K562 (cell line): ENCODE data around the gene METRNL. TPM values are rescaled to one million over a fixed set of nuclear protein-coding genes. Genes with fewer than 3 reads are reported as not detected.

Experiments
- ATAC-seq: fragments of 200-7000 bp; cut with Tn5 transposase; 3 replicates; pipeline ENCODE4 v1.9.1; 2020; ENCODE audit warnings: moderate library complexity
- BruUV-seq: library from RNA; stranded (reverse); fragments of 400-500 nt; replicated peaks from 2 replicates; lab custom pipeline; 2021; lab: Mats Ljungman, UMichigan
- CTCF ChIA-PET: fragments of 300-600 bp; formaldehyde crosslinking; extraction: SDS; loops from one replicate; lab custom pipeline; 2021; ENCODE audit warnings: low intra/inter-chr PET ratio; lab: Yijun Ruan, JAX
- POLR2A ChIA-PET: fragments of 300-600, 350-650 bp; sonication (Branson Sonifier 250); formaldehyde crosslinking; extraction: SDS; loops from one replicate; lab custom pipeline; 2021; ENCODE audit warnings: antibody characterized with exemption, inconsistent platforms; lab: Yijun Ruan, JAX
- DNase-seq, 4 experiments: peaks; one replicate each; pipeline versions ENCODE4 v3.0.0 to v3.0.0-alpha.2; 2011 to 2018; ENCODE audit warnings: low spot score in 3 of 4, mixed read lengths in 3 of 4; ENCODE audit errors: extremely low read depth in 1 of 4
- FAIRE-seq: peaks from 2 replicates; lab custom pipeline; 2011; peaks lifted over from hg19 to GRCh38; lab: Jason Lieb, UNC
- H2AFZ ChIP-seq: 2 replicates; pipeline ENCODE4 v1.6.0; 2011; ENCODE audit warnings: low read depth, low read length, control low read depth, inconsistent platforms
- H3K27ac ChIP-seq: fragments of 200-600 bp; 3 replicates; pipeline ENCODE4 v1.8.0; 2011; ENCODE audit warnings: low read depth, mild to moderate bottlenecking, control low read depth, inconsistent platforms, low read length, moderate library complexity, mixed read lengths; ENCODE audit errors: extremely low read depth
- H3K27me3 ChIP-seq, 2 experiments: fragments of 300-600 bp in 1 of 2; 2 replicates in 1 of 2; 3 replicates in 1 of 2; pipeline versions ENCODE4 v1.6.0 to v1.8.0; 2011; ENCODE audit warnings: inconsistent platforms in 2 of 2, low read length in 2 of 2, mild to moderate bottlenecking in 1 of 2, mixed read lengths in 1 of 2, moderate library complexity in 1 of 2; ENCODE audit not compliant: control insufficient read depth in 2 of 2, insufficient read depth in 2 of 2
- H3K36me3 ChIP-seq: fragments of 300-600 bp; 3 replicates; pipeline ENCODE4 v1.8.0; 2011; ENCODE audit warnings: mild to moderate bottlenecking, low read length, inconsistent platforms; ENCODE audit not compliant: control insufficient read depth, insufficient read depth
- H3K4me1 ChIP-seq, 2 experiments: fragments of 200-600 bp in 1 of 2; replicated peaks in 1 of 2; 2 replicates in 1 of 2; 3 replicates in 1 of 2; pipeline versions ENCODE4 v1.5.1 to v1.8.0; 2011; ENCODE audit warnings: inconsistent platforms in 2 of 2, low read length in 2 of 2, mild to moderate bottlenecking in 1 of 2, mixed read lengths in 1 of 2, moderate library complexity in 1 of 2; ENCODE audit not compliant: control insufficient read depth in 2 of 2, insufficient read depth in 2 of 2
- H3K4me2 ChIP-seq: 2 replicates; pipeline ENCODE4 v1.6.1; 2011; ENCODE audit warnings: low read length, control low read depth, inconsistent platforms, mixed read lengths; ENCODE audit not compliant: insufficient read depth
- H3K4me3 ChIP-seq: fragments of 200-600 bp; sonication (generic), shearing (Covaris generic); 2 replicates; pipeline ENCODE4 v1.5.1; 2016; ENCODE audit warnings: control low read depth, inconsistent platforms
- H3K79me2 ChIP-seq: fragments of 200-600 bp; 3 replicates; pipeline ENCODE4 v1.8.0; 2011; ENCODE audit warnings: low read length, inconsistent platforms; ENCODE audit not compliant: control insufficient read depth, insufficient read depth
- H3K9ac ChIP-seq, 2 experiments: 2 replicates each; pipeline versions ENCODE4 v1.6.0 to v1.6.1; 2011; ENCODE audit warnings: low read depth in 2 of 2, low read length in 2 of 2, control low read depth in 1 of 2, inconsistent platforms in 1 of 2, mild to moderate bottlenecking in 1 of 2, mixed read lengths in 1 of 2; ENCODE audit not compliant: insufficient read depth in 1 of 2
- H3K9me1 ChIP-seq: one replicate; pipeline ENCODE4 v1.6.0; 2011; ENCODE audit warnings: inconsistent platforms, mild to moderate bottlenecking, low read length, moderate library complexity; ENCODE audit not compliant: control insufficient read depth, insufficient read depth
- H3K9me3 ChIP-seq: replicated peaks from 2 replicates; pipeline ENCODE4 v1.5.1; 2011; ENCODE audit warnings: low read depth, low read length, inconsistent platforms; ENCODE audit not compliant: control insufficient read depth, insufficient read depth
- H4K20me1 ChIP-seq: replicated peaks from 2 replicates; pipeline ENCODE4 v1.6.1; 2011; ENCODE audit warnings: low read length, inconsistent platforms, mixed read lengths; ENCODE audit not compliant: control insufficient read depth, insufficient read depth
- BRD4 ChIP-seq: fragments of 200-600 bp; sonication (generic); IDR thresholded peaks from 2 replicates; pipeline ENCODE4 v1.6.1; 2017; ENCODE audit warnings: inconsistent platforms
- NR1H2 ChIP-seq: sonication (generic); formaldehyde crosslinking; IDR thresholded peaks from 2 replicates; pipeline ENCODE4 v1.4.0; 2020; ENCODE audit warnings: mild to moderate bottlenecking, missing genetic modification reagents
- NR3C1 ChIP-seq: sonication (generic); formaldehyde crosslinking; IDR thresholded peaks from 2 replicates; pipeline ENCODE4 v1.8.1; 2022; ENCODE audit warnings: missing genetic modification reagents
- PATZ1 ChIP-seq: fragments of 250-450 bp; sonication (Bioruptor Pico); IDR thresholded peaks from 2 replicates; pipeline ENCODE4 v1.5.0; 2020; ENCODE audit warnings: mild to moderate bottlenecking, borderline replicate concordance
- SMAD4 ChIP-seq: fragments of 250-450 bp; sonication (Bioruptor Pico); conservative IDR thresholded peaks from 2 replicates; pipeline ENCODE4 v1.8.0; 2021; ENCODE audit warnings: inconsistent platforms, mild to moderate bottlenecking, moderate library complexity
- SNRNP70 ChIP-seq: fragments of 200-400 bp; formaldehyde crosslinking; optimal IDR thresholded peaks from 2 replicates; pipeline ENCODE3; 2017; ENCODE audit warnings: low read depth, low read length
- TFAP4 ChIP-seq: sonication (generic); formaldehyde crosslinking; IDR thresholded peaks from 2 replicates; pipeline ENCODE4 v1.8.0; 2022; ENCODE audit warnings: missing genetic modification reagents, mild to moderate bottlenecking, moderate library complexity, borderline replicate concordance
- USF1 ChIP-seq: sonication (generic); formaldehyde crosslinking; IDR thresholded peaks from 2 replicates; pipeline ENCODE4 v1.9.0; 2022; ENCODE audit warnings: mild to moderate bottlenecking, missing genetic modification reagents
- ZBTB7A ChIP-seq: IDR thresholded peaks from 2 replicates; pipeline ENCODE4 v1.6.1; 2011; ENCODE audit warnings: low read depth, mild to moderate bottlenecking, low read length, moderate library complexity, borderline replicate concordance; ENCODE audit not compliant: control insufficient read depth
- WGBS: fragments of 100-300 bp; shearing (Covaris generic); methylation state at CpG from one replicate; pipeline ENCODE4 v1.1.6; 2016; ENCODE audit warnings: low coverage, mixed read lengths; ENCODE audit not compliant: insufficient coverage; ENCODE audit errors: missing lambda C conversion rate; 5-methylcytosine and 5-hydroxymethylcytosine counted together
- in situ Hi-C: fragments of 300-500 bp; cut with MboI; formaldehyde crosslinking; loops from 4 replicates; pipeline ENCODE4 v1.15.0; 2018; ENCODE audit warnings: inconsistent platforms, mixed read lengths
- intact Hi-C: fragments of 100-400 bp; cut with micrococcal nuclease; formaldehyde crosslinking; loops from 2 replicates; pipeline ENCODE4 v1.14.2; 2022
- polyA plus RNA-seq, 8 experiments: library from polyadenylated mRNA; depleted of rRNA in 4 of 8; stranded (reverse) in 5 of 8; unstranded in 3 of 8; fragments of >200 nt; fragmentation: Nextera tagmentation in 2 of 8; fragmentation: Illumina TruSeq in 1 of 8; extraction: Ambion mirVana in 2 of 8; extraction: Trizol in 1 of 8; gene quantifications; 2 replicates each; pipeline versions ENCODE4 v1.2.1 to v1.2.3, GENCODE V29; 2011 to 2014; ENCODE audit warnings: inconsistent platforms in 1 of 8, missing spikeins in 1 of 8
- total RNA-seq, 7 experiments: library from RNA; depleted of rRNA in 6 of 7; stranded (reverse); fragments of >200 nt in 6 of 7; fragmentation: Illumina TruSeq in 2 of 7; extraction: Trizol in 2 of 7; gene quantifications; 2 replicates each; pipeline versions ENCODE4 v1.2.1 to v1.2.3, GENCODE V29; 2011 to 2021; ENCODE audit warnings: low replicate concordance in 1 of 7

Gene METRNL
- total and polyA plus RNA-seq, 9 of the 15 experiments (the other 6 are each of a cell fraction or from before 2014, with no cell fraction given) = 0.17 to 31.8 (median 2.9) TPM

- in situ Hi-C loops (no loop called here), intact Hi-C loops (no loop called here)
- no peak for TF ChIP-seq NR3C1 (CRISPR knock-in tag)
- peak; percentile 90 for TF ChIP-seq TFAP4 (CRISPR knock-in tag)
- 0 out of 2 replicates have a peak, but pooled peaks have one; percentile 12 for TF ChIP-seq ZBTB7A
- TF ChIP-seq NR1H2 = no peak
- no peak for TF ChIP-seq BRD4
- no peak for TF ChIP-seq SNRNP70
- peak; percentile 31; the same call in 1 of the 2 replicates for TF ChIP-seq USF1 (CRISPR knock-in tag)
- TF ChIP-seq PATZ1 (CRISPR knock-in tag) = no peak
- peak; percentile 23; the same call in 1 of the 2 replicates for TF ChIP-seq SMAD4 (CRISPR knock-in tag)
- Histone ChIP-seq H4K20me1 (peaks cover 47% of the 10 kb centered on the region), H2AFZ (no peak overlapping the region), H3K79me2 (peaks cover 59% of the 10 kb centered on the region), H3K27ac (no peak overlapping the region; the same call in 2 of the 3 replicates), H3K4me1 (peaks cover 18 to 88% of the 10 kb centered on the region in 2 experiments), H3K4me3 (no peak overlapping the region), H3K9ac (peak overlapping the region in 1 of 2 experiments; percentile 73; a peak in 2 of 4 replicates), H3K9me3 (no peaks in the 10 kb centered on the region), H3K36me3 (peaks cover 71% of the 10 kb centered on the region; the same call in 2 of the 3 replicates), H3K9me1 (peaks cover 6% of the 10 kb centered on the region), H3K27me3 (no peaks in the 10 kb centered on the region), H3K4me2 (no peak overlapping the region)
- FAIRE-seq = no peak
- no TSS peak for BruUV-seq
- peak; percentile 31; the same call in 1 of the 3 replicates for ATAC-seq
- no peak for DNase-seq
- ChIA-PET CTCF (no interaction called here), POLR2A (interaction anchor here (0.6 to 1.0 kb wide), 3 partner anchors 8 to 103 kb away, joined by 3 to 5 read pairs (median 3); no protein-coding TSS in a partner anchor)
- 46% methylated on average over 17 of the region's 18 CpGs for WGBS
These were observed 6.9 kb downstream of the METRNL start for GRCh38 chr17:83086199-83086880.
